ENCODE measurements around the gene ALKBH3. TPM values are rescaled to one million over a fixed set of nuclear protein-coding genes. Genes with fewer than 3 reads are reported as not detected.

Gene ALKBH3
- total RNA-seq, 1 donor: 47.8 TPM

DNA sequence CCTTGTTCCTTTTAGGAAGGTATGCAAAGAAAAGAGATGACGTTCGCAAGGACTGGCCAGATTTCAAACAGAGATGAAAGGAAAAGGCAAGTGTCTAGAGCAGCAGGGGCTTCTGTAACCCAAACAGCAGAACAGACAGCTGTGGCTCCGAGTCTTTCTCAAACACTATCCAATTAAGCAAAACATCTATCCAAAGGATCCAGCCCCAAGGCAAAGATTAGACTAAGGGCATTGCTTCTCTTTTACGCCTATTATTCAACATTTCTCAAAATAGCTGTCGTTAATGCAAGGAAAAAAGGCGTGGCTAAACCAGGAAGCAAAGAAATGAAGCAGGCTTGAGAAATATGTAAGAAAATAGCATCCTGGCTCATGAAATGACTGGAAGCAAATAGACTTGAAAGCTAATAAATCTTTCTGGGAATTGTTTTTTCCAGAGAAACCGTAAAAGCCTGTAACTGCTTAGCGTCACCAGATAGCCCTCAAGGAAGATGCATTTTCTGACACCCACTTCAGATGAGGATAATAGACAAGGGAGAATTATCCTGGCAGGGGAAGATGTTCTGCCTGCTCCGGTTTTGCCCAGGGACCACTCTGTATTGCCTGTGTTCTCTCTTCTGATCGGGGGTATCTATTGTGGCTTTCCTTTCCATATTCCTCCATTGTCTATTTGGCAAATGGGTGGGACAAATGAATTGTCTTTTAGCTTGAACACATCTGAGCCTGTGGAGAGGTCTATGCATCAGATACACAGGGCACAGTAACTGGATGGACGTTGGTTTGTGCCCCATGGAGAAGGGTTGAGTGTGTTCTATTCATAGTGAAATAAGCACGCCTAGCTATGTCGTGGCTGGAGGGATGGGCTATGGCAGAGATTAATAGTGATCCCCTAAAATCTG, 82.0 kb downstream of the ALKBH3 start:
- no peak for DNase-seq (ENCODE audit: insufficient read length, low spot score, missing footprints)
- no peaks in the 10 kb centered on the region for H4K20me1 ChIP-seq (ENCODE audit: insufficient read depth, low read length)
- peak overlapping the region; percentile 23 for H3K4me3 ChIP-seq (ENCODE audit: insufficient read depth, low read length)
- H2AFZ ChIP-seq (ENCODE audit: low read length): peak overlapping the region; percentile 78
- no peaks in the 10 kb centered on the region for H3K9me3 ChIP-seq (ENCODE audit: low read depth, low read length)
- H3K27ac ChIP-seq (ENCODE audit: low read depth, low read length): no peak overlapping the region
- H3K27me3 ChIP-seq (ENCODE audit: insufficient read depth, low read length): peaks cover 2% of the 10 kb centered on the region
- TF ChIP-seq, protein P1, sequence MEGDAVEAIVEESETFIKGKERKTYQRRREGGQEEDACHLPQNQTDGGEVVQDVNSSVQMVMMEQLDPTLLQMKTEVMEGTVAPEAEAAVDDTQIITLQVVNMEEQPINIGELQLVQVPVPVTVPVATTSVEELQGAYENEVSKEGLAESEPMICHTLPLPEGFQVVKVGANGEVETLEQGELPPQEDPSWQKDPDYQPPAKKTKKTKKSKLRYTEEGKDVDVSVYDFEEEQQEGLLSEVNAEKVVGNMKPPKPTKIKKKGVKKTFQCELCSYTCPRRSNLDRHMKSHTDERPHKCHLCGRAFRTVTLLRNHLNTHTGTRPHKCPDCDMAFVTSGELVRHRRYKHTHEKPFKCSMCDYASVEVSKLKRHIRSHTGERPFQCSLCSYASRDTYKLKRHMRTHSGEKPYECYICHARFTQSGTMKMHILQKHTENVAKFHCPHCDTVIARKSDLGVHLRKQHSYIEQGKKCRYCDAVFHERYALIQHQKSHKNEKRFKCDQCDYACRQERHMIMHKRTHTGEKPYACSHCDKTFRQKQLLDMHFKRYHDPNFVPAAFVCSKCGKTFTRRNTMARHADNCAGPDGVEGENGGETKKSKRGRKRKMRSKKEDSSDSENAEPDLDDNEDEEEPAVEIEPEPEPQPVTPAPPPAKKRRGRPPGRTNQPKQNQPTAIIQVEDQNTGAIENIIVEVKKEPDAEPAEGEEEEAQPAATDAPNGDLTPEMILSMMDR (IDR thresholded peaks at IDR 0.05; ENCODE audit: extremely low read depth, low read depth, low read length): no peak
- H3K4me1 ChIP-seq (ENCODE audit: insufficient read depth, low read length): no peaks in the 10 kb centered on the region
- peak overlapping the region; percentile 67 for H3K4me2 ChIP-seq (ENCODE audit: insufficient read depth, low read length)
- H3K79me2 ChIP-seq (ENCODE audit: insufficient read depth, low read length): no peaks in the 10 kb centered on the region
- no peaks in the 10 kb centered on the region for H3K36me3 ChIP-seq (ENCODE audit: insufficient read depth, low read length)

DNA sequence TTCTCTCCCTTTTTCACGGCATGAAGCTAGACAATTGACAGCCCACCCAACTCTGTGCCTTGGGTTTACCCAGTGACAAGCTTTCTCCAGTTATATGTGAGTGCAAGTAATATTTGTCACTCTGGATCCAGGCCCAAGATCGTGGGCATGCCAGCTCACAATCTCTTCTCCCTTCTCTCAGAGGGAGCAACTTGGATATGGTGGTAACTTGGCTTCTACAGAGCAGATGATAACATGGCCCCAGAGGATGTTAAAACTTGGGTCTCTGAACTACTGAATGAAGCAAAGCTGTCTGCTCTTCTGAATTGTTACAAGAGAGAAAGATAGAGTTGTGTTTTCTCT, 82.6 kb downstream of the ALKBH3 start:
- Histone ChIP-seq H3K9me3 (ENCODE audit: low read depth, low read length) (no peaks in the 10 kb centered on the region), H3K27ac (ENCODE audit: low read depth, low read length) (no peak overlapping the region), H3K79me2 (ENCODE audit: insufficient read depth, low read length) (no peaks in the 10 kb centered on the region), H4K20me1 (ENCODE audit: insufficient read depth, low read length) (no peaks in the 10 kb centered on the region), H3K4me2 (ENCODE audit: insufficient read depth, low read length) (no peak overlapping the region), H3K36me3 (ENCODE audit: insufficient read depth, low read length) (no peaks in the 10 kb centered on the region), H2AFZ (ENCODE audit: low read length) (no peak overlapping the region), H3K4me1 (ENCODE audit: insufficient read depth, low read length) (no peaks in the 10 kb centered on the region), H3K27me3 (ENCODE audit: insufficient read depth, low read length) (peaks cover 3% of the 10 kb centered on the region), H3K4me3 (ENCODE audit: insufficient read depth, low read length) (no peak overlapping the region)
- no peak for DNase-seq (ENCODE audit: insufficient read length, low spot score, missing footprints)
- TF ChIP-seq, protein P1 (IDR thresholded peaks at IDR 0.05; ENCODE audit: extremely low read depth, low read depth, low read length): no peak

DNA sequence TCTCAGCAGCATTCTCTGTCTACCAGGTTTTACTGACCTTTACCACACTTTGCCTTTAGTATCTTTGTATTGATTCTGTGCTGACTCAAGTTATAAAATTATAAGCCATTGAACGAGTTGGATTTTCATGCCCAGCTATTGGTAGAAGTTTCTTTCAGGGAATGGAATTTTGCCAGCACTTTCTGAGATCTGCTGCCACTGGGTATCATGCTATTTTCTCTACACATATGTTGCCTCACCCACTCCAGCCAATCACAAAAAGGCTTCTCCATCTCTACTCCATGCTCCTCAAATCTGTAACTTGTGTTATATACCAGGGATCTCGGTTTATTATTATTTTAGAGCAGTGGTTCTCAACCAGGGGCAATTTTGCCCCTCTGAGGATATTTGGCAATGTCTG, 87.0 kb downstream of the ALKBH3 start:
- TF ChIP-seq, protein P1 (IDR thresholded peaks at IDR 0.05; ENCODE audit: extremely low read depth, low read depth, low read length): no peak
- peaks cover 3% of the 10 kb centered on the region for H3K27me3 ChIP-seq (ENCODE audit: insufficient read depth, low read length)

DNA sequence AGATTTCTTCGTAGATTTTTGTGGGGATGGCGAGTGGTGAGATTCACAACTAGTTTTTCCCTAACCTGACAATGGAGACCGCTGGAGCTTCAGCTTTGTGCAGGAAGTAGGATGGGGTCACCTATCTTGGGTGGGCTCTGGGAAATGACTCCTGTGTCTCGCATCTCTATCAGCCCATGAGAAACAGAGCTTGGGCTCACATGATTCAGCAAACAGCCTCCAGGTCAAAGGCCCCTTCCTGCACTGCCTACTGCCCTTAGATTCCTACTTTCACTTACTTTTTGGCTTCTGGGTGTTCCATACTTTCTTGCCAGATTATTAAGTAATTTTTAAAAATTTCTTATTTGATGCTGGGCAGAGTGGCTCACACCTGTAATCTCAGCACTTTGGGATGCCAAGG, 88.1 kb downstream of the ALKBH3 start:
- Histone ChIP-seq H3K4me2 (ENCODE audit: insufficient read depth, low read length) (peak overlapping the region; percentile 29), H3K4me3 (ENCODE audit: insufficient read depth, low read length) (no peak overlapping the region), H3K4me1 (ENCODE audit: insufficient read depth, low read length) (peaks cover 12% of the 10 kb centered on the region), H3K27ac (ENCODE audit: low read depth, low read length) (no peak overlapping the region), H3K9me3 (ENCODE audit: low read depth, low read length) (no peaks in the 10 kb centered on the region), H4K20me1 (ENCODE audit: insufficient read depth, low read length) (no peaks in the 10 kb centered on the region), H3K27me3 (ENCODE audit: insufficient read depth, low read length) (peaks cover 3% of the 10 kb centered on the region), H2AFZ (ENCODE audit: low read length) (peak overlapping the region; percentile 36), H3K36me3 (ENCODE audit: insufficient read depth, low read length) (no peaks in the 10 kb centered on the region), H3K79me2 (ENCODE audit: insufficient read depth, low read length) (no peaks in the 10 kb centered on the region)
- no peak for DNase-seq (ENCODE audit: insufficient read length, low spot score, missing footprints)
- TF ChIP-seq, protein P1 (IDR thresholded peaks at IDR 0.05; ENCODE audit: extremely low read depth, low read depth, low read length): no peak

More for the DNA sequence above, 87.0 kb downstream of the ALKBH3 start:
- no peaks in the 10 kb centered on the region for H3K79me2 ChIP-seq (ENCODE audit: insufficient read depth, low read length)
- no peak overlapping the region for H3K4me3 ChIP-seq (ENCODE audit: insufficient read depth, low read length)
- H3K36me3 ChIP-seq (ENCODE audit: insufficient read depth, low read length): no peaks in the 10 kb centered on the region
- H3K27ac ChIP-seq (ENCODE audit: low read depth, low read length): no peak overlapping the region
- no peaks in the 10 kb centered on the region for H3K9me3 ChIP-seq (ENCODE audit: low read depth, low read length)
- DNase-seq (ENCODE audit: insufficient read length, low spot score, missing footprints): no peak
- no peak overlapping the region for H3K4me2 ChIP-seq (ENCODE audit: insufficient read depth, low read length)
- peaks cover 12% of the 10 kb centered on the region for H3K4me1 ChIP-seq (ENCODE audit: insufficient read depth, low read length)
- no peak overlapping the region for H2AFZ ChIP-seq (ENCODE audit: low read length)
- no peaks in the 10 kb centered on the region for H4K20me1 ChIP-seq (ENCODE audit: insufficient read depth, low read length)

Measured in osteoblast (primary cell).